ENCODE results near the gene DNAL1.

GRCh38 chr14:73724696-73725095 is 79.9 kb downstream of the DNAL1 start:
- TF ChIP-seq CTCF (IDR thresholded peaks at IDR 0.05; ENCODE audit: borderline replicate concordance, extremely low read depth, low read length, poor library complexity, severe bottlenecking): no peak
- no peak for TF ChIP-seq EZH2 (IDR thresholded peaks at IDR 0.05; ENCODE audit: borderline replicate concordance, low read depth, low read length, severe bottlenecking)
